Glutamatergic neuron (in vitro differentiated cells): ENCODE results near the gene WDR45. TPM values are rescaled to one million over a fixed set of nuclear protein-coding genes. Genes with fewer than 3 reads are reported as not detected.
A peak's percentile ranks its signal among the peaks of the same experiment; 100 is the strongest.
"Not testable (repeated sequence)": the region's sequence is repeated elsewhere in the genome, so short reads cannot be mapped to it uniquely, and the experiment has no call there.

Source experiments
- DNase-seq: peaks from one replicate; pipeline ENCODE4 v3.0.0; 2022
- H3K27ac Mint-ChIP-seq: one replicate; pipeline ENCODE4 v1.8.0; 2020; ENCODE audit warnings: mild to moderate bottlenecking, mixed read lengths, inconsistent platforms; ENCODE audit not compliant: unreplicated experiment
- H3K27me3 Mint-ChIP-seq: one replicate; pipeline ENCODE4 v1.8.0; 2020; ENCODE audit warnings: mild to moderate bottlenecking, moderate library complexity, mixed read lengths, inconsistent platforms; ENCODE audit not compliant: unreplicated experiment
- H3K36me3 Mint-ChIP-seq: one replicate; pipeline ENCODE4 v1.8.0; 2020; ENCODE audit warnings: mild to moderate bottlenecking, mixed read lengths, inconsistent platforms; ENCODE audit not compliant: unreplicated experiment
- H3K4me1 Mint-ChIP-seq: one replicate; pipeline ENCODE4 v1.8.0; 2020; ENCODE audit warnings: mild to moderate bottlenecking, low read depth, mixed read lengths, inconsistent platforms; ENCODE audit not compliant: unreplicated experiment
- H3K4me3 Mint-ChIP-seq: one replicate; pipeline ENCODE4 v1.8.0; 2020; ENCODE audit warnings: mild to moderate bottlenecking, mixed read lengths, inconsistent platforms; ENCODE audit not compliant: unreplicated experiment
- H3K9me3 Mint-ChIP-seq: one replicate; pipeline ENCODE4 v1.8.0; 2020; ENCODE audit warnings: mild to moderate bottlenecking, moderate library complexity, mixed read lengths, inconsistent platforms; ENCODE audit not compliant: unreplicated experiment
- CTCF ChIP-seq: fragments of 200-600 bp; sonication (generic); IDR thresholded peaks from one replicate; pipeline ENCODE4 v1.5.0; 2021; ENCODE audit not compliant: partially characterized antibody, unreplicated experiment
- long read RNA-seq: library from polyadenylated mRNA; unstranded; transcript quantifications from one replicate; pipeline ENCODE4 v2.0.0, GENCODE V29; 2020; ENCODE audit not compliant: unreplicated experiment
- total RNA-seq: library from RNA; stranded (reverse); fragmentation: NEBNext Ultra II Directional; extraction: Animal tissue kit (Norgen Biotek cat#: 25700); gene quantifications from one replicate; pipeline ENCODE4 v1.2.1, GENCODE V29; 2021; ENCODE audit not compliant: unreplicated experiment

The WDR45 gene
- total RNA-seq: 66.4 TPM
- long read RNA-seq, transcript WDR45-207 (11 exons, 1,639 nt): major isoform, 40 of 82 reads
- long read RNA-seq, transcript WDR45-224 (10 exons, 1,301 nt): minor isoform, 14 of 82 reads
- long read RNA-seq, partial matches to known transcripts: 2 of 82 reads
- long read RNA-seq, other reads (novel, unspliced or antisense): 19 of 82 reads

GRCh38 chrX:49079489-49080428, at the start of gene WDR45:
TSS of gene WDR45 (minus strand) at chrX:49079887. CDS start at chrX:49078095, 1,792 bp downstream.
- Mint-ChIP-seq H3K9me3 (no peaks in the 10 kb centered on the region), H3K27me3 (peaks cover 4% of the 10 kb centered on the region), H3K27ac (peak within 1 kb of the TSS; percentile 95), H3K4me3 (peak within 1 kb of the TSS; percentile 93), H3K36me3 (no peaks in the 10 kb centered on the region), H3K4me1 (peaks cover 3% of the 10 kb centered on the region)
- TF ChIP-seq CTCF: no peak
- peak; percentile 70 for DNase-seq

- Mint-ChIP-seq H3K4me3 (no peak overlapping the region), H3K27ac (no peak overlapping the region), H3K27me3 (no peaks in the 10 kb centered on the region), H3K9me3 (peaks cover 1% of the 10 kb centered on the region), H3K4me1 (no peaks in the 10 kb centered on the region), H3K36me3 (no peaks in the 10 kb centered on the region)
- no peak for TF ChIP-seq CTCF
- DNase-seq: no peak
Observed at GRCh38 chrX:49129427-49129826, 49.7 kb upstream of the WDR45 start.

GRCh38 chrX:49127742-49128258, 48.1 kb upstream of the WDR45 start:
- not testable (repeated sequence) for H3K9me3 Mint-ChIP-seq, DNase-seq, H3K27ac Mint-ChIP-seq, H3K4me3 Mint-ChIP-seq, H3K27me3 Mint-ChIP-seq, H3K36me3 Mint-ChIP-seq, H3K4me1 Mint-ChIP-seq

GRCh38 chrX:49122499-49122898, 42.8 kb upstream of the WDR45 start:
- Mint-ChIP-seq H3K4me1 (peaks cover 5% of the 10 kb centered on the region), H3K36me3 (no peaks in the 10 kb centered on the region), H3K9me3 (peaks cover 3% of the 10 kb centered on the region), H3K27ac (peak overlapping the region; percentile 87), H3K4me3 (peak overlapping the region; percentile 96), H3K27me3 (peaks cover 2% of the 10 kb centered on the region)
- no peak for DNase-seq
- TF ChIP-seq CTCF: no peak

- peaks cover 3% of the 10 kb centered on the region for H3K9me3 Mint-ChIP-seq
- no peak for TF ChIP-seq CTCF
Observed at GRCh38 chrX:49120091-49120490, 40.4 kb upstream of the WDR45 start.

More at GRCh38 chrX:49120091-49120490, 40.4 kb upstream of the WDR45 start:
- Mint-ChIP-seq H3K4me1 (peaks cover 5% of the 10 kb centered on the region), H3K36me3 (no peaks in the 10 kb centered on the region), H3K27ac (no peak overlapping the region), H3K27me3 (peaks cover 2% of the 10 kb centered on the region), H3K4me3 (no peak overlapping the region)
- DNase-seq: no peak
